CD4-positive, alpha-beta T cell treated with Interleukin-12 subunit alpha and Interleukin-12 subunit beta, for 1 hour (primary cell): Measurements from ENCODE around the gene RUFY1.
"Not testable (repeated sequence)": the region's sequence is repeated elsewhere in the genome, so short reads cannot be mapped to it uniquely, and the experiment has no call there.

Source experiments
- DNase-seq: peaks from one replicate; pipeline ENCODE4 v3.0.0-alpha.2; 2020

Gene RUFY1

DNA sequence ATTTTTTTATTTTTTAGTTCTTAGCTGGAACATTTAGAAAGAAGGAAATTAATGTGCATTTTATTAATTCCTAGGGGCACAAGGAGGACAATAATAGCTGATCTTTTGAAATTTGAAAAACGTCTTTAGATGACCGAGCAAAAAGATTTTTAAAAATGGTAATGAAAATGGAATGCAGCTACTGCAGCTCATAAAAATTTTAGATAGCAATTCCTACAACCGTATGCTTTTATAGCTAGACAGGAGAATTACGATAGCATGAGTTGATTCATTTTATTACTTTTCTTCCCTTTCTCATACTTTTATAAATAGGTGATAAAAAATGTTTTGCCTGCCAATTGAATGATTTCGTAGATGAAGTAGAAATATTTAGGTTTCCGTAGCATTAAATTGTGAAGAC lies 13.7 kb upstream of the RUFY1 start:
- DNase-seq = no peak

DNA sequence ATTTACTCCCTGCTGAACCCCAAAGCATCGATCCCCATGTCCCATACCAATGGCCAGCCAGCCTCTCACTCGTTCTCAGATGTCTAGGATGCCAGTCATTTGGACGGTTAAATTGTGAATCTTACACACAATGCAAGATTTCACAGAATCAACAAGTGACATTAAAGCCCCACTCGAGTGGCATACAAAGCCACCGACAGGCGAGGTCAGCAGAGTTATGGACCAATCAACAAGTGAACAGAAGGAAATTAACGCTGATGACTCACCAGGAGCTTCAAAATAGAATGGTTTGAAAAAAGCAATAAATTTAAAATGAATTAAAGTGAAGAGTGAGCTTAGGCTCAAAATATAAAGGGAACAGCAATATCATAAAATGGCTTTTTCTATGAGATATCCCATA lies 8.2 kb upstream of the RUFY1 start:
- DNase-seq = no peak

DNA sequence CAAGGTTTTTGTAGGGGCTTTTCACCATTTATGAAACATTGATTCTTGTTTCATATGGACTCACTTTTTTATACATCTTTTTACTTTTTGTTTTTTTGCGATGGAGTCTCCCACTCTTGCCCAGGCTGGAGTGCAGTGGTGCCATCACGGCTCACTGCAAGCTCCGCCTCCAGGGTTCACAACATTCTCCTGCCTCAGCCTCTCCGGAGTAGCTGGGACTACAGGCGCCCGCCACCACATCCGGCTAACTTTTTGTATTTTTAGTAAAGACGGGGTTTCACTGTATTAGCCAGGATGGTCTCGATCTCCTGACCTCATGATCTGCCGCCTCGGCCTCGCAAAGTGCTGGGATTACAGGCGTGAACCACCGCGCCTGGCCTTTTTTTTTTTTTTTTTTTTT lies 7.1 kb upstream of the RUFY1 start:
- DNase-seq = not testable (repeated sequence)

DNA sequence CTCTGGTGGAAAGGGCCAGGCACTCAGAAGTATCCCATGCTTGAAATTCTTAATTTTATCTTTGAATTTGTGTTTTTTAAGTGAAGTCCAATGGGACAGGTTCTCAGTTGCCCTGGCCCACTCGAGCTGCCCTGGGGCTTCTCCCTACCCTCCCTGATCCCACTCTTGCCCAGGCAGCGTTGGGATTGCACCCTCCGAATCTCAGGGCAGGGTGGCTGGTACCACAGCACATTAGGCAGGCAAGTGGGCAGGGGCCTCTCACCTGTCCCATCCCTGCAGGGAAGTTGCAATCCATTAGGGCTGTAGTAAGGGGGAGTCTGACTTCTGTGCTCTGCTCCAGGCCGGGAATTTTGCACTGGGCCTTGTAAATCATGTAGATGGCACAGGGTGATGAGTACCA lies 2.7 kb downstream of the RUFY1 start:
- DNase-seq = no peak

DNA sequence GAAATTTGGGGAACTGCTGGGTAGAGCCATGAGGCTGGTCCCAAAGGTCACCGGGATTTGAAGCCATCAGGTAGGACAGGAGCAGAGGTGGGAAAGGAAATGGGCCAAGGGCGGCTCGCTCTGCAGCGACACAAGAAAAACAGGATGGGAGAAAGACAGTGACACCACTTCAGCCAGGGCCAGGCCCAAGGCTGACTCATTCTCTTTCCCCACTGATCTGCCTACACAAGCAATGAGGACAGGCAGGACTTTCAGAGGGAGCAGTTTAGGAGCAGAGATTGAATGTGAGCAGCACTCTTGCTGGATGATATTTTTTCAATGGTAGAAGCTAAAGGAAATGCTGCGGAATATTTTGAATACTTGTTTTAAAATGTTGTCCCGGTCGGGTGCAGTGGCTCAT lies 3.5 kb downstream of the RUFY1 start:
- no peak for DNase-seq

DNA sequence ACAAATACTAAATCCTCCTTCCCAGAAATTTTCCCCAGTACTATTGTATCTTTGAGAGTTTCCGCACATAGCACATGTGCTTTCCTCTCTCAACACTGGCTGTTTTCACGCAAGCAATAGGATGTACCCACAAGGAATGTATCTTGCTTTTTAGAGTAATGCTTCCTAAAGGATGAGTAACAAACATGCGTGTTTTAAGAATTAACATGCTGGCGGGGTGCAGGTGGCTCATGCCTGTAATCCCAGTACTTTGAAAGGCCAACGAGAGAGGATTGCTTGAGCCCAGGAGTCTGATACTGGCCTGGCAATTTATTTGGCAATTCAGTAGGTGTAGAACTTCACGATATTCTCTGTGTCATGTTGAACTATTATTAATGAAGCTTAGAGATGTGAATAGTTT lies 4.6 kb downstream of the RUFY1 start:
- DNase-seq = no peak

DNA sequence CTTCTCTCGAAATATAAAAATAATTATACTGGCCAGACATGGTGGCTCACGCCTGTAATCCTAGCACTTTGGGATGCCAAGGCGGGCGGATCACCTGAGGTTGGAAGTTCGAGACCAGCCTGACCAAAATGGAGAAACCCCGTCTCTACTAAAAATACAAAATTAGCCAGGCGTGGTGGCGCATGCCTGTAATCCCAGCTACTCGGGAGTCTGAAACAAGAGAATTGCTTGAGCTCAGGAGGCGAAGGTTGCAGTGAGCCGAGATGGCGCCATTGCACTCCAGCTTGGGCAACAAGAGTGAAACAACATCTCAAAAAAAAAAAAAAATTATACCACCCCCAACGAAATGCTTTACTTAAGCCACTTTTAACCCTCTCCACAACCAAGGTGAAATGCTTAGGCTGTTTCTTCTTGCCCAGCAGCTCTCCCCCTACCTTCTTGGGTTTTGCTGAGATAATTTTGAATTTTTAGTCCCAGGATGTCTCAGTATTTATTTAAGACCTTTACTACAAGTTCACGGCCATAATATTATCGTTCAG lies 8.0 kb downstream of the RUFY1 start:
- not testable (repeated sequence) for DNase-seq

DNA sequence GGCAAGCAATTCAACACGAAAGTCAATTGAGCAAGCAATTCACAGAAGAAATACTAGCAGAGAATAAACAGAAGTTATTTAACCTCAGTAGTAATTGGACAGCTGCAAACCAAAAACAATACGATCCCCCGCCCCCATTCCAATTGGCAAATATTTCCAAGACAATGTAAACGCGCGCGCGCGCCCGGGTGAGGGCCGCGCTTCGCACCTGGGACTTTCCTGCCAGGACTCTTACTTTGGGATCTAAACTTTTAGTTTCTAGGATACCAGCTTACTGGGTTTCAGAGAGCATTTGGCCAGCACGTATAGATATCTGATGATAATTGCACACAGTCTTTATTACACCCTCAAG lies 8.6 kb downstream of the RUFY1 start:
- peak; percentile 8 for DNase-seq

DNA sequence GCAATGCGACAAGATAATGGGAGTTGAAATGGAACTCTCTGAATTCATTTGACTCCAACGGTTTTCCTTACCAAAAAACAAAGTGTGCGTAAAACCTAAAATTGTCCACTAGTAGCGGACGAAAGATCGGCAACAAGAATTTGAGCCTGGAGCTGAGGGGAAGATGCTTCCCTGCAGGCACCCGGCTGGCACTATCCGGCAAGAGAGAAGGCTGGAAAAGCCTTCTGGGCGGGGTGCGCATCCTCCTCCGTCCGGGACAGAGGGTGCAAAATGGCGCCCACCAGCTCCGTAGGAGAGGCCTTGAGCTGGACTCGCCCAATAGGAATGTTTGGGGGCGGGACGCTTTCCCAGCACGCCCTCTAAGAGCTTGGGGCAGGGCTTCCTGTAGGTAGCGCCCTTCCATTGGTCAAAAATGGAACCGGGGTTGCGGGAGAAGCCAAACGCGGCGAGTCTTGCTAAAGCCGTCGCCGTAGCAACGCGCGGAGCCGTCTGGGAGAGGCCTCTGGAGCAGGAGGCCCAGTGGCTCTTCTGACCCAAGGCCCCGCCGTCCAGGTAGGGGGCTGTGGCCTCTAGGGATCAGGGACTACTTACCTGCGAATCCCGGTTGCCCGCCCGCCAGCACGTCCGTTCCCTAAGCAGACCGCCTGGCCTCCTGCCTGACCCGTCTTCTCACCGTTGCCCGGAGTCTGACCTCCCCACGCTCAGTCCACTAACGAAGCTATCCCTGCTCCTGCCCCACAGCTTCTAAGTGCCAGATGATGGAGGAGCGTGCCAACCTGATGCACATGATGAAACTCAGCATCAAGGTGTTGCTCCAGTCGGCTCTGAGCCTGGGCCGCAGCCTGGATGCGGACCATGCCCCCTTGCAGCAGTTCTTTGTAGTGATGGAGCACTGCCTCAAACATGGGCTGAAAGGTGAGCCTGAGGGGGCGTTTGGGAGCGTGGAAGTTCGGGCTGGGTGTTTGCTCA lies 9.2 kb downstream of the RUFY1 start:
- DNase-seq = peak; percentile 93

DNA sequence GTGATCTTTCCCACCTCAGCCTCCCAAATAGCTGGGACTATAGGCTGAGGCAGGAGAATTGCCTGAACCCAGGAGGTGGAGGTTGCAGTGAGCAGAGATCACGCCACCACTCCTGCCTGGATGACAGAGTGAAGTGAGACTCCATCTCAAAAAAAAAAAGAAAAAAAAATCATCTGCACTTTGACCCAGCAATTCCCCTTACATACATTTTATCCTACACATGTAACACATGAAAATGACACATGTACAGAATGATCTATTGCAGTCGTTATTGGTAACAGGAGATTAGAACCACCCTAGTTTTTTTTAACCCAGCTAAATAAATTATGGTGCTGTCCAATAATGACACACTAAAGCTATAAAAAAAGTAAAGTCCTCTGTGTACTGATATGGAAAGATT lies 14.2 kb downstream of the RUFY1 start:
- no peak for DNase-seq

DNA sequence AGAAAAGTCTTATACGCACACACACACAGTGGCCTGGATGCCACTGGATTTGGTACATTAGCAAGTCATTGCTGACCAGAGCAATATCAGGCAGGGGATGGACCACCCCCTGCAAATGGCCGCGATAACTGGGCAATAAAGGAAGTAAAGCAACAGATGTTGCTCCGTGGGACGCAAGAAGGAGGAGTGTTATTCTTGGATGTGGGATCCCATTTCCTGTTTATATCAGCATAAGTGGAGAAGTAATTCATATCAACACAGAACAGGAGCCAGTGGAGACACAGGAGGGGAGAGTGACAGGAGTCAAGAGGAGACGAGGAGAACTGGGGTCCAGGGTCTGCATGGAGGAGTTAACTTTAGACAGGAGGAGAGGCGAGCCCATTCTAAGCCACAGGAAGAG lies 18.4 kb downstream of the RUFY1 start:
- DNase-seq = no peak

DNA sequence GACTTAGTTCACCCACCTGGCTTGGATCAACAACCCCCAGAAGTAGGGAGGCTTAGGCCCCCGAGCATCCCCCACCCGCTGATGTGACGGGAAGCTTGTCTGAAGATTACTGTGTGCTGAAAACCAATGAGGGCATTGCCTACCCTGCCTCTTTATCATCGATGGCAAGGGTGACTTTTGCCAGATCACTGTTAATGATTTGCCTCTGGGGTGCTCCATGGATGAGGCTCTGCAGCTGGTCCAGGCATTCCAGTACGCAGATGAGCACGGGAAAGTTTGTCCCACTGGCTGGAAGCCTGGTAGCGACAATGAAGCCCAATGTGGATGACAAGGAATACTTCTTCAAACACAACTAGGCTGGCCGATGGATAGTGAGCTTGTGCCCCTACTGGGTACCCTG lies 22.0 kb downstream of the RUFY1 start:
- DNase-seq = no peak

DNA sequence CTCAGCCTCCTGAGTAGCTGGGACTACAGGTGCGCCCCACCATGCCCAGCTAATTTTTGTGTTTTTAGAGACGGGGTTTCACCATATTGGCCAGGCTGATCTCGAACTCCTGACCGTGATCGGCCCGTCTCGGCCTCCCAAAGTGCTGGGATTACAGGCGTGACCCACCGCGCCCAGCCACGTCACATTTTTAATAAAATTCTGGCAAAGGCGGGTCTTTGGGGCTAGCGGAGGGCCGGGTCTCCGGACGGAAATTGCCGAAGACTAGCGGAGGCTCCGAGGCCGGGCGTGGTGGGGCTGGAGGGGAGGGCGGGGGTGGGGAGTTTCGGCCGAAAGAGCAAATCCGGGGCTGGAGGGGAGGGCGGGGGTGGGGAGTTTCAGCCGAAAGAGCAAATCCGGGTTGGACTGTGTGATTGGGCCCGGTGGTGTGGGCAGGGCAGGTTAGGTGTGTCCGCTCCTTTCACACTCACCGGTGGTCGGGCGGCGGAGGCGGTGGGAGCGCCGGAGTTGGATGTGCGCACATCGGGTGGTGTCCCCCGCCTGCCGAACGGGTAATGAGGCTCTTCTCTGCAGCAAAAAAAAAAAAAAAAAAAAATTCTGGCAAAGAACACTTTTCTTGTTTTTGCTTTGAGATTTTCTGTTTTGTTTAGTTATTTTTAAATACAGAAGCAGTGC lies 27.1 kb downstream of the RUFY1 start:
- no peak for DNase-seq

DNA sequence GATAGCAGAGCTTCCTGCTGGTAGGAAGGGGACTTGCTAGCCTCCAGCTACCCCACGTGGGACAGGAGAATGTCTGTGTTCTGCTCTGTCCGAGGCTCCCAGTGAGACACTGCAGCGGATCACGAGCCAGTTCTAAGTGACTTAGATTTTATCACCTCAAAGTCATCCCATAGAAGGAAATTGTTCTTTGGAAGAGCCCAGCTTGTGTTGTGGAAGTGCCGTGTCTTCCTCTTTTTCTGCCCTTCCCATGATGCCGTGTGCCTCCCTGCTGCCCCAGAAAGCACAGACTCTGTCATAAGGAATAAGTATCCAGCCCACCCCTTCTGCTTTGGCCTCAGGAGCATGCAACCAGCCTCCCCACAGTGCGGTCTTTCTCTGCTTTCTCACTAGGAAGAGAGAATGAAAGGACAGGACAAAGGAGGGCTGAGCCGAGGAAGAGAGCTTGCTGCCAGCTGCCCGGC lies 35.6 kb downstream of the RUFY1 start:
- DNase-seq = no peak

DNA sequence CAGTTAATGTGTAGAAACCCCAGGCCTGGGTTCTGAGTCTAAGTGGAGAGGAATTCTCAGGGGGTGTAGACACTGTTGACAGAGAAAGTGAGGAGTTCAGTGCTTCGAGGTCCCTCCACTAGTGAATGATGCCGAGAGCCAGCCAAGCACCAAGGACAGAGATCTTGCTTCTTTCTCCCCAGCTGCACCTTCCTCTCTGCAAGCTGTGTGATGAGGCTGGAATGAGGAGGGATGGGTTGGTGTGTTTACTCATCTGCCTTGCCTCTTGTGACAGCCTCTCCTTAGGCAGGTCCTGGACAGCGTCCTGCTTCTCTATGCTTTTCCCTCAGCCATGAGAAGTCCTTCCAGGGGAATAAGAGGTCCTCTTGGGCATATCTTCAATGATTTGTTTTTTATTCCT lies 37.8 kb downstream of the RUFY1 start:
- no peak for DNase-seq

DNA sequence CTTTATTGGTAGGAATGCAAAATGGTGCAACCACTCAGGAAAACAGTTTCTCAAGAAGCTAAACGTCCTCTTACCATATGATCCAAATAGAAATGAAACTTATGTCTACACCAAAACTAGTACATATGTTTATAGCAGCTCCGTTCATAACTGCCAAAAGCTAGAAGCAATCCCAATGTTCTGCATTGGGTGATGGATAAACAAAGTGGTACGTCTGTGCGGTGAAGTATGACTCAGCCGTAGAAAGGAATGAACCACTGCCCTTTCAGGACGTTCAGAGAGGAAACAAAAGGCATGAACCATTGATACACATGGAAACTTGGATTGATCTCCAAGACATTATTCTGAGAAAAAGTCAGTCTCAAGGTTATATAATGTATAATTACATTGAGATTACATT lies 45.6 kb downstream of the RUFY1 start:
- DNase-seq = no peak

DNA sequence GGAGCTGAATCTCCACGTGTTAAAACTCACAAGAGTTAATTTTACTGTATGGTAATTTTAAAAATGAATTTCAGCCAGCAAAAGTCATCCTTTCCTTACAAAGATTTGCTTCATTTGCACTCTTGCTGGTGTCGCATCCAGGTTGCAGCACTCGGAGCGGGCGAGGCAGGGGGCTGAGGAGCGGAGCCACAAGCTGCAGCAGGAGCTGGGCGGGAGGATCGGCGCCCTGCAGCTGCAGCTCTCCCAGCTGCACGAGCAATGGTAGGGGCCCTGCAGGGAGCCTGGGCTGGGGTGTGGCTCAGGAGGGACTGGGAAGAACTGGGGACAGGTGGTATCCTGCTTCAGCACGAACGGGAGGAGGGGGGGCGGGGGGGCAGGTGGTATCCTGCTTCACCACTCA lies 46.1 kb downstream of the RUFY1 start:
- DNase-seq = no peak

DNA sequence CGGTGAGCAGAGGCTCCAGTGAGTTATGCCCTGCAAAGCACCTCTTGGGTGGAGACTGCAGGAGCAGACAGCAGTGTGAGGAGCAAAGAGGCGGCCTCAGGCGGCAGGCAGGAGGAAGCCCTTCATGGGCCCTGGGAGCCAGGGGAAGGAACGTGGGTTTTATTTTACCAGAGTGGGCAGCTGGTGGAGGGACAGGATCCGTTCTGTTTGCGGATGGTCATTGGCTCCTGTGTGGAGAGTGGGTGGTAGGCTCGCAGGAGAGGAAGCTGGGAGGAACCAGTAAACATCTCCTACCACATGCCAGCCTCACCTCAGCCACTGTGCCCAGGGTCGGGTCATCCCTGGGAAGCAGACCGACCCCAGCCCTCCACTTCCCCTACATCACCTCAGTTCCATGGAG lies 48.7 kb downstream of the RUFY1 start:
- DNase-seq = no peak

DNA sequence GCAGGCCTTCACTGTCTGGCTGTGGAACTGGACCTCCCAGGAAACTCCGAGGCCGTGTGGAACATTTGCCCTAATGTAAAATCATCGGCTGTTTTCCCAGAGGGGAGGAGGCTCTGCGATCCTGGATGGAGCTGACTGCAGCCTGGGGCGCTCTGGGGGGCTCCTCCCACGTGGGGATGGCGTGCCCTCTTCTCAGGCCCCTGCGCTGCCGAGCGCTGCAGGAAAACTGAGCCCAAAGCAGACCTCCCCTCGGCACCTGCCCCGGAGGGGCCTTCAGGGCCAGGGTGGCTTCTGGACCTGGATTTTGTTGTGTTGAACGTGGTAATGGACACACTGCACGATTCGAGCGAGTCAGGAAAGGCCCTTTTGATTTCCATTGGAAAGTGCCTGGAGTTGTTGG lies 49.2 kb downstream of the RUFY1 start:
- DNase-seq = no peak

DNA sequence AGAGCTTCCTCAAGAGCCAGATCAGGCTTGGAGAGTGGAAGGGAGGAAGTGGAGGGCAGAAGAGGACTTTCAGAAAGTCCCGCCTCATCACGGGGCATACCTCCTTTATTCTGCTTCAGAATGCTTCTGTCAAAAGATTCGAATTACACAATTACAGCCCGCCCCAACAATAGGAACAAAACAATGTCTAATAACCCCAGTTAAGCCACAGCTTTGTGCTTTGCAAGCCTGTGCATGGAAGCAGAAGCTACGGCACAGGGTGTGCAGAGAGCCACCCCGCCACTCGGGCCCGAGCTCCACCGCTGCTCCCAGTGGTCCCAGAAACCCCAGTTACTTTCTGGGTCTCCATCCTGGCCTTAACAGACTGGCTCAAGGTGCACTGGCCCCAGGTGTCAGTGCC lies 49.6 kb downstream of the RUFY1 start:
- no peak for DNase-seq

DNA sequence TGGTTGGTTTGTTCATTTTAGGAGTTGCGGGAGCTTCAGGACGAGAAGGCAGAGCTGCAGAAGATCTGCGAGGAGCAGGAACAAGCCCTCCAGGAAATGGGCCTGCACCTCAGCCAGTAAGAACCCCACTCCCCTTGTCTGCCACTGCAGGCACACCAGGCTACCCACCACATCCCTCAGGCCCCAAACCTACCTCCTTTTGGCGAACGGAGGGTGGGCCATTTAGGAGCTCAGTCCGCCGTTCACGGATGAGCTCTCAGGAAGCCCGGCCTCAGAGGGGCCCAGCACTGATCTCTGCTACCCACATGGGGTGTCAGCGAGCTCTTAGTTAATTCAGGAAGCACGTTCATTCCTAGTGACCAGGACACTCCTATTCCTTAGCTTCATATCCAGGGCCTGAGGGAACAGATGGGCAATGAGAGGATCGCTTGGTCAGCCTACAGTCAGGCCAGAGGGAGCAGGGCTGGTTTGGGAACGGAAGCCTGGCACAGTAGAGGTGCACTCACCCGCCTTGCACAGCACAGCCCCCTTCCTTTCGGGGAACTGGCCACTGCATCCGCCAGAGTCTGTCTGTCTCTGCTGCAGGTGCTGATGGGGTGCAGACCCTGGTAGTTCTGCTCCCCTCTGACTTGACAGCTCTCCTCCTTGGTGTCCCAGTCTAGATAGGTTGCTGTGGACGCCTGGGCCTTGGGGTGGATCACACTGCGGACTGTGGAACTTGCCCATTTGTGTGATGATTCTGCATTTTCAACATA lies 51.7 kb downstream of the RUFY1 start:
- DNase-seq = no peak

DNA sequence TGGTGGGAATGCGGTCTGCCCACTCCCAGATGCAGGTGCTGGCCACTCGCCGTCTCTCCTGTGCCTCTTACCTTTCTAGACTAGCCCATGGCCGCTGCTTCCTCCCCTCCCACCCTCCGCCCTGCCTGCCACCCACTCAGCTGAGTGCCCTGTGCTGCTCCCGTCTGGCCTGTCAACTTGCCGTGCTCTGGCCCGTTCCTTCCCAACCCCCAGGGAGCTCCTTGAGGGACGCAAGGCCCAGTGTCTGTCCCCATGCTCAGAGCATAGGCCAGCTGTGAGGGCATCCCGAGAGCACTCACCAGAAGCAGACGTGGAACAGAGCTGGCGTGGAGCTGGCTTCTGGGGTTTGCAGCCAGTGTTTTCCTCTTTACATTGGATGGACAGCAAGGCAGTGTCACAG lies 53.0 kb downstream of the RUFY1 start:
- no peak for DNase-seq
